GM10266 (cell line): ENCODE data around the gene WWOX.
"Not testable (repeated sequence)": the region's sequence is repeated elsewhere in the genome, so short reads cannot be mapped to it uniquely, and the experiment has no call there.

Source experiments
- DNase-seq: peaks from one replicate; pipeline ENCODE4 v3.0.0; 2012; ENCODE audit errors: extremely low spot score
- TF ChIP-seq, protein P1 (sequence below): IDR thresholded peaks from 2 replicates; pipeline ENCODE4 v1.5.1; 2012; ENCODE audit warnings: mild to moderate bottlenecking, low read depth; ENCODE audit not compliant: control insufficient read depth, insufficient read depth; ENCODE audit errors: missing control alignments

WWOX gene

DNA sequence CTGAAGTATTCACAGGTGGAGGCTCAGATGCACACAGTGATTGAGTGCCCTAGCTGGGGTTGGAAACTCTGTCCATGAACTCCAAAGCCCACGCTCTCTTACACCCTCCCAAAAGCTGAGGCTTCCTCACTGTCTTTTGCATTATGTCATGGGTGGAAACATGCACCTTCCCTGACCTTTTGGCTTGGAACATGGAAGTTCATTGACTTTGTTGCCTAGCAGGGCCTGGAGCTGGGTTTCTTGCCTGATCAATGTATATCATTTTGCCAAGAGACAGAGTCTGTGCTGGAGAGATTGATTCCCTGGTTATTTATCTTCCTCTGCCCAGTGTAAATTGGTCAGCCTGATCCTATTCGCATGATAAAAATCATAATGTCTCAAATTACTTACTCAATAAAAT lies 942.7 kb downstream of the WWOX start:
- TF ChIP-seq, protein P1, sequence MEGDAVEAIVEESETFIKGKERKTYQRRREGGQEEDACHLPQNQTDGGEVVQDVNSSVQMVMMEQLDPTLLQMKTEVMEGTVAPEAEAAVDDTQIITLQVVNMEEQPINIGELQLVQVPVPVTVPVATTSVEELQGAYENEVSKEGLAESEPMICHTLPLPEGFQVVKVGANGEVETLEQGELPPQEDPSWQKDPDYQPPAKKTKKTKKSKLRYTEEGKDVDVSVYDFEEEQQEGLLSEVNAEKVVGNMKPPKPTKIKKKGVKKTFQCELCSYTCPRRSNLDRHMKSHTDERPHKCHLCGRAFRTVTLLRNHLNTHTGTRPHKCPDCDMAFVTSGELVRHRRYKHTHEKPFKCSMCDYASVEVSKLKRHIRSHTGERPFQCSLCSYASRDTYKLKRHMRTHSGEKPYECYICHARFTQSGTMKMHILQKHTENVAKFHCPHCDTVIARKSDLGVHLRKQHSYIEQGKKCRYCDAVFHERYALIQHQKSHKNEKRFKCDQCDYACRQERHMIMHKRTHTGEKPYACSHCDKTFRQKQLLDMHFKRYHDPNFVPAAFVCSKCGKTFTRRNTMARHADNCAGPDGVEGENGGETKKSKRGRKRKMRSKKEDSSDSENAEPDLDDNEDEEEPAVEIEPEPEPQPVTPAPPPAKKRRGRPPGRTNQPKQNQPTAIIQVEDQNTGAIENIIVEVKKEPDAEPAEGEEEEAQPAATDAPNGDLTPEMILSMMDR: no peak
- no peak for DNase-seq

DNA sequence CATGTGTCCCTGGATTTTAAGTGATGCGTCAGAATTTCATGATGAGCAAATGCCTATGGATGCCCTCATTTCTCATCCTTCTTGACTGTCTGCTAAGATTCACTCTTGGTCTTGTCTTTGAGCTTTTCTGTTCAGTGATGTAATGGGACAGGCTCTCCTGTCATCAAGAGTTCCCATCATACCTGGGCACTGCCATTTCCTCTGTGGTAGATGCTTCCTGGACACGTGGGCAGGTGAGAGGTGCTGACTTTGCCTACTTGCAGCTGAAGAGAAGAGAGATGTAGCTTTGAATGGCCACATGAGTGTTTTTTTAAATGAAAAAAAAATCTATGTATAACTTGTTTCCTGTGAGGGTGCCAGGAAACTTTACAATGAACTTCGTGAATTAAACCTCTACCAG lies 943.4 kb downstream of the WWOX start:
- TF ChIP-seq, protein P1: no peak
- DNase-seq: no peak

DNA sequence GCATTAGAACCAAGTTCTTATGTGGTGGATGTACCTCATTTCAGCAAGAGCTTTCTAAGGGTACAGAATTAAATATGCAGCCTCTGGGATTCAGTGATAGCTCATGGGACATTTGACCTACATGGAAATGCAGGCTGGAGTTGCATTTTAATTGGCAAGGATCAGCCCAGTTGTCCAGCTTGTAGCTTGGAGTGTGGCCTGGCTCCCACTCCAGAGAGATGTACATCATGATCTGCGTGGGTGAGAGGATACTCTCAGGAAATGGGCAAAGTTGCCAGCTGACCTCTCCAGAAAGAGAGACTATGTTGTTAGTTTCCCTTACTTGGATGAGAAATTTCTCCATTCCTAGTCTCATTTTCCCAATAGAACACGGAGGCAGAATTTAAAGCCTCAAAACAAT lies 945.7 kb downstream of the WWOX start:
- TF ChIP-seq, protein P1: no peak
- DNase-seq: no peak

DNA sequence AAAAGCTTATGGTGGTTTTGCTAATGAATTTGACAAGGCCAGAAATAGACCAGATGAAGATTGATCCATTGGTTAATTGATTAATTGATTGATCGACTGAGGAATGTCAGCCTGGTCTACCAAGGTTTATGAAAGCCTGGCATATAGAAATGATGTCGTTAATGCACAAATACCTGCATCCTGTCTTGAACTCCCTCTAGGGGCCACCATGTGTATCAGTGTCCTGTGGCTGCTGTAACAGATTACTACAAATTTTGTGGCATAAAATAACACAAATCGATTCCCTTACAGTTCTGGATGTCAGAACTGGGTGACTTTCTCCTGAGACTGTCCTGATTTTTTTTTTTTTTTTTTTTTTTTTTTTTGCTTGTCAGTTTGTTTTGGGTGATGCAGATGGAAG lies 947.9 kb downstream of the WWOX start:
- TF ChIP-seq, protein P1: no peak
- DNase-seq: no peak

DNA sequence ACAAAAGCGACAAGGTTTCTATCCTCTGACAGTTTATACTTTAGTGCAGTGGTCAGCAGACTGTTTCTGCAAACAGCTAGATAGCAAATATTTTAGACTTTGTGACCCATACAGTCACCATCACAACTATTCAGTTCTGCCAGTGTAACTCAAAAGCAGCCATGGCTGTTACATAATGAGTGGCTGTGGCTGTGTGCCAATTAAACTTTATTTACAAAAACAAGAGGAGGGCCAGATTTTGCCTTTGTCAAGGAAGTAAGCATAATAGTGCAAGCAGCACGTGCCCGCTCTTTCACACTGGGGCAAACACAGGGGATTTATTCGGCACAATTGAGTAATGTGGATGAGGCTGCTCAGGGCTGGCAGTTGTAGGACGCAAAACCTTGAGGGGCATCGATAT lies 949.6 kb downstream of the WWOX start:
- no peak for DNase-seq
- TF ChIP-seq, protein P1: no peak

DNA sequence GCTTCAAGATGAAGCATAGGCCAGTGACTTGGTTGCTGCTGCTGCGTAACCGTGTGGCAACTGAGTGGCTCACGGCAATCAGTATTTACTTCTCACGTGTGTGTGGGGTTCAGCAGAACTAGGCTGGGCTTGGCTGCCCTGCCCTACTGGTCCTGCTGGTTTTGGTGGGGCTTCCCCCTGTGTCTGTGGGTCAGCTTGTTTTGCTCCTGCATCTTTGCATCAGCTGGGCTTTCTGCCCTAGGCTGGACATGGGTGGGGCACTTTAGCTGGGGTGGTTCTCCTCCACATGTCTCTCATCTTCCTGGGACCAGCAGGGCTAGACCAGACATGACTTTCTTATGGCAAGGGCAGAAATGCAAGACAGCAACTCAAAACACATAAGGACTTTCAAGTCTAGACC lies 950.6 kb downstream of the WWOX start:
- TF ChIP-seq, protein P1: no peak
- DNase-seq: no peak

DNA sequence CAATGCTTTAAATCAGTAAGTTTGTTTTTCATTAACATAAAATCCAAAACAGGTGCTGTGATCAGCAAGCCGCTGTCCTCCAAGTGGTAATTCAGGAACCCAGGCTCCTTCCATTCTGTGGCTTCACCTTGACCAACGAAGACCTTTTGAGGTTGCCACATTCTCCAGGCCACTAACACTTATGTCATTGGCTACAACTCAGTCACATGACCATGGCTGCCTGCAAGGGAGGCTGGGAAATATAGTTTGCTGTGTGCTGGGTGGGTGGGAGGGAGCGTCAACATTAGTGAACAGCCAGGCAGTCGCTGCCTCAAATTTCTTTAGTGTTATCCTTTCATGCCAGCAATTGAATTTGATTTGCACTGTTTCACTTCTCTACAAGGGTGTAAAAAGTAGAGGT lies 951.9 kb downstream of the WWOX start:
- no peak for DNase-seq
- TF ChIP-seq, protein P1: no peak

DNA sequence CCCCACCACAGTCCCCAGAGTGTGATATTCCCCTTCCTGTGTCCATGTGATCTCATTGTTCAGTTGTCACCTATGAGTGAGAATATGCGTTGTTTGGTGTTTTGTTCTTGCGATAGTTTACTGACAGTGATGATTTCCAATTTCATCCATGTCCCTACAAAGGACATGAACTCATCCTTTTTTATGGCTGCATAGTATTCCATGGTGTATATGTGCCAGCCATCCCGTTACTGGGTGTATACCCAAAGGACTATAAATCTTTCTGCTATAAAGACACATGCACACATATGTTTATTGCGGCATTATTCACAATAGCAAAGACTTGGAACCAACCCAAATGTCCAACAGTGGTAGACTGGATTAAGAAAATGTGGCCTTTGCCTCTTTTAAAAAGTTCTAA lies 952.7 kb downstream of the WWOX start:
- not testable (repeated sequence) for DNase-seq
